SK-N-SH treated with all-trans-retinoic acid at 6 μM for 48 hours (cell line): ENCODE data around the gene NXN.
A peak's percentile ranks its signal among the peaks of the same experiment; 100 is the strongest.

Experiments used
- ATAC-seq: fragments of 200-7000 bp; cut with Tn5 transposase; 3 replicates; pipeline ENCODE4 v1.9.1; 2020; ENCODE audit warnings: mild to moderate bottlenecking, moderate library complexity
- ARNTL ChIP-seq: fragments of 450-650 bp; formaldehyde crosslinking; IDR thresholded peaks from 2 replicates; pipeline ENCODE4 v1.5.0; 2020; ENCODE audit warnings: low read depth, mild to moderate bottlenecking, moderate library complexity, borderline replicate concordance
- BACH2 ChIP-seq: fragments of 250-450 bp; sonication (Bioruptor Pico); IDR thresholded peaks from 2 replicates; pipeline ENCODE4 v1.9.0; 2021; ENCODE audit warnings: mild to moderate bottlenecking, borderline replicate concordance
- CSDC2 ChIP-seq: fragments of 250-450 bp; sonication (Bioruptor Pico); IDR thresholded peaks from 2 replicates; pipeline ENCODE4 v1.5.0; 2020; ENCODE audit warnings: mild to moderate bottlenecking, moderate library complexity
- CSRNP3 ChIP-seq: fragments of 250-450 bp; sonication (Bioruptor Pico); IDR thresholded peaks from 2 replicates; pipeline ENCODE4 v1.5.1; 2021; ENCODE audit warnings: mild to moderate bottlenecking, moderate library complexity
- ESRRG ChIP-seq: fragments of 250-450 bp; sonication (Bioruptor Pico); IDR thresholded peaks from 2 replicates; pipeline ENCODE4 v1.6.1; 2021; ENCODE audit warnings: mild to moderate bottlenecking
- GLIS3 ChIP-seq: fragments of 250-450 bp; sonication (Bioruptor Pico); IDR thresholded peaks from 2 replicates; pipeline ENCODE4 v1.5.0; 2020; ENCODE audit warnings: mild to moderate bottlenecking, moderate library complexity
- ISL1 ChIP-seq: fragments of 250-450 bp; sonication (Bioruptor Pico); IDR thresholded peaks from 2 replicates; pipeline ENCODE4 v2.1.2; 2022; ENCODE audit warnings: mild to moderate bottlenecking, moderate library complexity
- PATZ1 ChIP-seq: fragments of 250-450 bp; sonication (Bioruptor Pico); IDR thresholded peaks from 2 replicates; pipeline ENCODE4 v1.8.0; 2020; ENCODE audit warnings: mild to moderate bottlenecking, moderate library complexity, borderline replicate concordance
- PPARA ChIP-seq: fragments of 250-450 bp; sonication (Bioruptor Pico); IDR thresholded peaks from 2 replicates; pipeline ENCODE4 v1.5.0; 2020; ENCODE audit warnings: mild to moderate bottlenecking, borderline replicate concordance
- SNAI2 ChIP-seq: fragments of 250-450 bp; sonication (Bioruptor Pico); IDR thresholded peaks from 2 replicates; pipeline ENCODE4 v1.5.0; 2020; ENCODE audit warnings: mild to moderate bottlenecking, moderate library complexity
- TCF4 ChIP-seq: fragments of 250-450 bp; sonication (Bioruptor Pico); IDR thresholded peaks from 2 replicates; pipeline ENCODE4 v1.8.0; 2021; ENCODE audit warnings: mild to moderate bottlenecking, moderate library complexity, borderline replicate concordance
- TOX ChIP-seq: fragments of 250-450 bp; sonication (Bioruptor Pico); IDR thresholded peaks from 2 replicates; pipeline ENCODE4 v1.8.0; 2021; ENCODE audit warnings: mild to moderate bottlenecking, moderate library complexity, borderline replicate concordance
- ZC3H10 ChIP-seq: fragments of 250-450 bp; sonication (Bioruptor Pico); IDR thresholded peaks from 2 replicates; pipeline ENCODE4 v1.5.1; 2021; ENCODE audit warnings: mild to moderate bottlenecking, moderate library complexity
- ZFP3 ChIP-seq: fragments of 250-450 bp; sonication (Bioruptor Pico); IDR thresholded peaks from 2 replicates; pipeline ENCODE4 v1.5.0; 2020; ENCODE audit warnings: mild to moderate bottlenecking, moderate library complexity
- ZFP30 ChIP-seq: fragments of 450-650 bp; formaldehyde crosslinking; IDR thresholded peaks from 2 replicates; pipeline ENCODE4 v1.5.0; 2022; ENCODE audit warnings: mild to moderate bottlenecking, moderate library complexity
- ZNF70 ChIP-seq: fragments of 450-650 bp; formaldehyde crosslinking; IDR thresholded peaks from 2 replicates; pipeline ENCODE4 v1.5.0; 2020; ENCODE audit warnings: mild to moderate bottlenecking, moderate library complexity
- ZNF8 ChIP-seq: fragments of 450-650 bp; formaldehyde crosslinking; IDR thresholded peaks from 2 replicates; pipeline ENCODE4 v1.5.0; 2020; ENCODE audit warnings: mild to moderate bottlenecking, moderate library complexity
- TF ChIP-seq, protein P1 (sequence below): fragments of 250-450 bp; sonication (Bioruptor Pico); IDR thresholded peaks from 2 replicates; pipeline ENCODE4 v1.8.0; 2021; ENCODE audit warnings: low read depth, mild to moderate bottlenecking, moderate library complexity, borderline replicate concordance
- TF ChIP-seq, protein P2 (sequence below): fragments of 250-450 bp; sonication (Bioruptor Pico); IDR thresholded peaks from 2 replicates; pipeline ENCODE4 v1.5.0; 2020; ENCODE audit warnings: mild to moderate bottlenecking, moderate library complexity

NXN gene

GRCh38 chr17:944266-944826 lies 35.2 kb downstream of the NXN start:
- ATAC-seq = no peak
- TF ChIP-seq ZNF70 (no peak), ZNF8 (CRISPR knock-in tag) (no peak), ESRRG (CRISPR knock-in tag) (no peak), CSRNP3 (CRISPR knock-in tag) (no peak), TOX (CRISPR knock-in tag) (no peak), PATZ1 (no peak), PPARA (CRISPR knock-in tag) (no peak), GLIS3 (CRISPR knock-in tag) (no peak), ZFP30 (no peak), BACH2 (no peak), CSDC2 (no peak), ISL1 (CRISPR knock-in tag) (no peak)
- TF ChIP-seq, all 23 proteins: peak for 0

GRCh38 chr17:935485-935884 lies 44.1 kb downstream of the NXN start:
- ATAC-seq = no peak
- TF ChIP-seq ISL1 (CRISPR knock-in tag) (no peak), TCF4 (no peak), BACH2 (no peak), SNAI2 (CRISPR knock-in tag) (no peak), ZC3H10 (no peak), PPARA (CRISPR knock-in tag) (no peak), ZNF70 (no peak), ARNTL (CRISPR knock-in tag) (no peak), CSRNP3 (CRISPR knock-in tag) (no peak), ZNF8 (CRISPR knock-in tag) (no peak)
- TF ChIP-seq, protein P1, sequence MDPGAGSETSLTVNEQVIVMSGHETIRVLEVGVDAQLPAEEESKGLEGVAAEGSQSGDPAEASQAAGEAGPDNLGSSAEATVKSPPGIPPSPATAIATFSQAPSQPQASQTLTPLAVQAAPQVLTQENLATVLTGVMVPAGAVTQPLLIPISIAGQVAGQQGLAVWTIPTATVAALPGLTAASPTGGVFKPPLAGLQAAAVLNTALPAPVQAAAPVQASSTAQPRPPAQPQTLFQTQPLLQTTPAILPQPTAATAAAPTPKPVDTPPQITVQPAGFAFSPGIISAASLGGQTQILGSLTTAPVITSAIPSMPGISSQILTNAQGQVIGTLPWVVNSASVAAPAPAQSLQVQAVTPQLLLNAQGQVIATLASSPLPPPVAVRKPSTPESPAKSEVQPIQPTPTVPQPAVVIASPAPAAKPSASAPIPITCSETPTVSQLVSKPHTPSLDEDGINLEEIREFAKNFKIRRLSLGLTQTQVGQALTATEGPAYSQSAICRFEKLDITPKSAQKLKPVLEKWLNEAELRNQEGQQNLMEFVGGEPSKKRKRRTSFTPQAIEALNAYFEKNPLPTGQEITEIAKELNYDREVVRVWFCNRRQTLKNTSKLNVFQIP (CRISPR knock-in tag) = no peak
- TF ChIP-seq, protein P2, sequence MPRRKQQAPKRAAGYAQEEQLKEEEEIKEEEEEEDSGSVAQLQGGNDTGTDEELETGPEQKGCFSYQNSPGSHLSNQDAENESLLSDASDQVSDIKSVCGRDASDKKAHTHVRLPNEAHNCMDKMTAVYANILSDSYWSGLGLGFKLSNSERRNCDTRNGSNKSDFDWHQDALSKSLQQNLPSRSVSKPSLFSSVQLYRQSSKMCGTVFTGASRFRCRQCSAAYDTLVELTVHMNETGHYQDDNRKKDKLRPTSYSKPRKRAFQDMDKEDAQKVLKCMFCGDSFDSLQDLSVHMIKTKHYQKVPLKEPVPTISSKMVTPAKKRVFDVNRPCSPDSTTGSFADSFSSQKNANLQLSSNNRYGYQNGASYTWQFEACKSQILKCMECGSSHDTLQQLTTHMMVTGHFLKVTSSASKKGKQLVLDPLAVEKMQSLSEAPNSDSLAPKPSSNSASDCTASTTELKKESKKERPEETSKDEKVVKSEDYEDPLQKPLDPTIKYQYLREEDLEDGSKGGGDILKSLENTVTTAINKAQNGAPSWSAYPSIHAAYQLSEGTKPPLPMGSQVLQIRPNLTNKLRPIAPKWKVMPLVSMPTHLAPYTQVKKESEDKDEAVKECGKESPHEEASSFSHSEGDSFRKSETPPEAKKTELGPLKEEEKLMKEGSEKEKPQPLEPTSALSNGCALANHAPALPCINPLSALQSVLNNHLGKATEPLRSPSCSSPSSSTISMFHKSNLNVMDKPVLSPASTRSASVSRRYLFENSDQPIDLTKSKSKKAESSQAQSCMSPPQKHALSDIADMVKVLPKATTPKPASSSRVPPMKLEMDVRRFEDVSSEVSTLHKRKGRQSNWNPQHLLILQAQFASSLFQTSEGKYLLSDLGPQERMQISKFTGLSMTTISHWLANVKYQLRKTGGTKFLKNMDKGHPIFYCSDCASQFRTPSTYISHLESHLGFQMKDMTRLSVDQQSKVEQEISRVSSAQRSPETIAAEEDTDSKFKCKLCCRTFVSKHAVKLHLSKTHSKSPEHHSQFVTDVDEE (CRISPR knock-in tag) = no peak

DNA sequence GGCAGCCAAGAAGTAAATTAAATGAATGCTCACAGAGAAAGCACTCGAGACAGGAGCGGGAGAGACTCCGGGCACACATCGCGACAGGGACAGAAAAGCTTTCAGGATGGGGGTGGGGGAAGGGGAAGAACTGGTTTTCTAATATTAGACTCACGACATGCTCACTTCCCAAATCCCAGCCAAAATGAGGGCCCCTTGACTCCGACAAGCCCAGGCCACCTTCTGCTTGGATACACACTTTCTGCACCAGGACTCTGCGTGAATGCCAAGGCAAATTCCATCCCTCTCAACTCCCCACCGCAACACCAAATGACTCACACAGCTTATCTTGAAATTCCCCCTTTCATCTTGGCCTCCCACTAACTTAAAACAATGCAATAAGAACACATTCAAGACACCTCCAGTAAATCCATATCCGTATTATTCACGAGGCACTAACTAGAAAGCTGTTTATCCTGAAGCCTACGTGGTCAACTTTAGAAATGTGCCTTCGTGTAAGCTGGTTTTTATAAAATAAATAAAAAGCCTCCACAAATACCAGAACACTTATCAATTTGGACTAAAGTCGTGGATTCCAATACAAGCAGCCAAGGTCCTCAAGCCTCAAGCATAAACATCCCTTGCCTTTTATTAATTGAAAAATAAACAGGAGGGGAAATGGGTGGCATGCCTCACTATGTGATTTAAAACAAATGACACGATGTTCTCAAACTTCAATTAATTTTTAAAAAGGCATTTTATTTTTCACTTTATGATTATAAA lies 46.1 kb downstream of the NXN start:
- ATAC-seq = peak; percentile 90
- no peak for TF ChIP-seq ZFP3
- peak; percentile 36 for TF ChIP-seq ISL1 (CRISPR knock-in tag)

DNA sequence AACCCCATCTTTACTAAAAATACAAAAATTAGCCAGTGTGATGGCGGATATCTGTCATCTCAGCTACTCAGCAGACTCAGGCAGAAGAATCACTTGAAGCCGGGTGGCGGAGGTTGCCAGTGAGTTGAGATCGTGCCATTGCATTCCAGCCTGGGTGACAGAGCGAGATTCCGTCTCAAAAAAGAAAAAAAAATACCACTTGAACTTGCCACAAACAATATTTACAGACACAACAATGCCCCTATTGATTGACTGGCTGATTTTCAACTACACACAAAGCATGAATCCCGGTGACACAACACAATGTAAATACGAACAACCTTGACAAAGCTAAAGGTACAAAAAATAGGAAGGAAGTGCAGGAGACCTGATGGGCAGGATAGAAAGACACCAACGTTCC lies 49.3 kb downstream of the NXN start:
- no peak for TF ChIP-seq ISL1 (CRISPR knock-in tag)
- TF ChIP-seq, protein P1 (CRISPR knock-in tag) = no peak

More for the DNA sequence above, 49.3 kb downstream of the NXN start:
- ATAC-seq = no peak
